HS-27A (cell line): ENCODE data around the gene ACTR3.

Source experiments
- DNase-seq: peaks from one replicate; pipeline ENCODE4 v3.0.0-alpha.2; 2012; ENCODE audit warnings: low read depth, missing footprints

Gene ACTR3

GRCh38 chr2:113966171-113966570 lies 76.3 kb downstream of the ACTR3 start:
- no peak for DNase-seq

GRCh38 chr2:113966832-113967231 lies 76.9 kb downstream of the ACTR3 start:
- no peak for DNase-seq

DNA sequence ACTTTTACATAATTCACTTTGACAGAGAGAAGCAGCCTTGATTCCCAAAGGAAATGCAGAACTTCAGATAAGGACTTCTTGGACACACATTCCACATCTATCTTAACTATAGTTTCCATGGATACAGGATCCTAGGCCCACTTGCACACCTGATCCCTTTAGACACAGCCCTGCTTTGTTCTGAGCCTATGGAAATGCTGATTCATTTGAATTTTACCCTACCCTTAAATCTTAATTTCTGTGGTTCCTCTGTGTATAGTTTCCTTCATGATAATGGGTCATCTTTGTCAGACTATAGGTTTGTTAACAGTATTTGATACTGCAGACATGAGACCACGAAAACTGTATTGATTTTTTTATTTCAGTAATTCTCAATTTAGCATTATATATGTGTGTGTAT lies 77.4 kb downstream of the ACTR3 start:
- DNase-seq, result no peak

- DNase-seq, result no peak
These were observed 82.9 kb downstream of the ACTR3 start for GRCh38 chr2:113972766-113973165.

GRCh38 chr2:113973810-113974209 lies 83.9 kb downstream of the ACTR3 start:
- DNase-seq, result no peak

DNA sequence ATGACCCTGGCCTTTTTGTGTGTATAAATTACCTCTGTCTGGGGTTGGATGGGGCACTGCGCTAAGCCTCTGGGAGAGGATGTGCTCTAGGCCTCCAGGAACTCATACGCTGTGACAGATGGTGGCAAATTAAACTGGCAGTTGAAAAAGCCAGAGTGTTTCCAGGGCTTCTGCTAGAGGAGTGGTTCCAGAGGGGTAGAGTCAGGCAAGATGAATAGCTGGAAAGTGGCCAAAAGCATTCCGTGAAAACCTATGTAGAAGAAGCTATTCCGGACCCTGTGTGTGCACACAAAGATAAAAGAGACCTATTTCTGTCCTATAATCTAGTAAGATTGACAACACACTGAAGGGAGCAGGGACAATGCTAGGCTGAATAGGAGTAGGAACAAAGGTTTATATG lies 84.8 kb downstream of the ACTR3 start:
- DNase-seq, result no peak

DNA sequence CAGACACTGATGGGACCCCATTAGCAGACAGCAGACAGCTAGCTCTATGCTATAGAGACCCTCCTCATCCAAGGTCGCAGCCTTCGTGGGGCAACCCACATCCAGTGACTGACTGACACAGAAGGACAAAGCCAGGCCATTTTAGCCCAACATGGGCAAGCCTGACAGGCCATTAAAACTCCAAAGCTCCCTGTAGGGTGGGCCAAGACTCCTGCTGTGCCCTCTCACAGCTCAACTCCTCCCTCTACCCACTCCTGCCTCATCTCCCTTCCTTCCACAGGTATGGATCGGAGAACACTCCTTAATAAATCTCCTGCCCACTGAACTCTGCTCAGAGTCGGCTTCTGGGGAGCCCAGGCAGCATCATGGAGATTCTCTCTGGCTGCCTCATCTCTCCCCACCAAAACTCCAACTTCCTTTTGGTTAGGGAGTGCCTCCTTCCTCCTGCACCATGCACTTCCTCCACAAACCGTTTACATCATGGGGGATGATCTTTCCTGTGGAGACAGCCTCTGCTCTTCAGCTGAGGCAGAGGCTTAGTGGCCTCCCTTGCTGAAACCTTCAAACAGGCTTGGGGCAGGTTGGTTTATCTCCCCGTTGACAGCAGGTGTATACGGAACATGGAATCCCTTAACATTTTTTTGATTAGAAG lies 86.5 kb downstream of the ACTR3 start:
- no peak for DNase-seq

DNA sequence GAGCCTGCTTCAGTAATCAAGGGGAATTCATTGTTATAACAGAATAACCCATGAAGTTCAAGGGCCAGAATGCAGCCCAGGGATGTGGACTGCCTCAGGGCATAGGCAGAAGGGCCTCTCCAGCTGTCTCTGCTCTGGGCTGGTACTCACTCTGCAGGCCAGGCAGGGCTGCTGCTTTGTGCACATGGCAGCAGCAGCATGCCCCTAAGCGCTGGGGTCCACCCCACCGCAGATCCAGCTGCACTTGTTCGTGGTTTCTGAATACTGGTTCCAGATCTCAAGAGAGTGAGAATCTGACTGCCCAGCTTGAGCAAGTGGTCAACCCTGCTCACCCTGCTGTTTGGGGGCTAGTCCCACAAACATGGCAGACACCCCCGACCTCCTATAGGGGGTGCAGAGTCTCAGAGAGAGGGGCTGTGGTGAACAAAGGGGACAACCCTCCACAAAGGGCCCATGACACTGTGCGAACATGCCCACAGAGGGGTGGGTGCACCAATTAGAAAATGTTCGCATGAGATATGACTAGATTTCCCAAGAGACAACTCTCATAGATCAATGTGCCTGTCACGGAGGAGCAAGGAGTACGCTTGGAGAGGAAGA lies 87.3 kb downstream of the ACTR3 start:
- DNase-seq, result no peak

- no peak for DNase-seq
These were observed 88.0 kb downstream of the ACTR3 start for GRCh38 chr2:113977660-113978523.

- DNase-seq, result no peak
These were observed 88.8 kb downstream of the ACTR3 start for GRCh38 chr2:113978524-113979190.

GRCh38 chr2:113979191-113980128 lies 89.6 kb downstream of the ACTR3 start:
- no peak for DNase-seq

GRCh38 chr2:113980946-113981345 lies 91.1 kb downstream of the ACTR3 start:
- DNase-seq, result no peak

DNA sequence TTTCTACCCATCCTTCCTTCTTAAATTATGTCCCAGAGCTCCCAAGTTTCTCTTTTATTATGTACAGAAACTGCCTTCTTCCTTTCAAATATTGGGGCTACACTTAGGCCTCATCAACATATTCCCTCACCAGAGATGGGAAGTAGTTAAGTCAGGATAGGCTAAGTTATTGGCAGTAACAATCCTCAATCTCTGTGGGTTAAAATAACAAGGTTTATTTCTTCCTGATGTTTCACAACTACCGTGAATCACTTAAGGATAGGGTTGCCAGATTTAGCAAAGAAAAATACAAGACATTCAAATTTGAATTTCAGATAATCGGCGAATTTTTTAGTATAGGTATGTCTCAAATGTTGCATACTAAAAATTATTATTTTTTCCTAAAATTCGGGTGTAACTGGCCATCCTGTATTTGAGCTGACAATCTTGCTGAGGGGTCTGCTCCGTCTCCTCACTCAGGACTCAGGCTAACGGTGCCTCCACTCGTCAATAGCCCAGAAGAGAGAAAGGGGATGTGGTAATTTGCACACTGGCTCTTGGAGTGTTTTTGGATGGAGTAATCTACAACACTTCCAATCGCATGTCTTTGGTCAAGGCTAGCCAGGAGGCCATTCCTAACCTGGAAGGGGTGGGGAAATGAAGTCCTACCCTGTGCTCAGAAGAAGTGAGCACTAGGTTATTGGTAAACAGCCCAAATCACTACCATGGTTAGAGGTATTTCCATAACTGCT lies 91.7 kb downstream of the ACTR3 start:
- DNase-seq, result no peak

DNA sequence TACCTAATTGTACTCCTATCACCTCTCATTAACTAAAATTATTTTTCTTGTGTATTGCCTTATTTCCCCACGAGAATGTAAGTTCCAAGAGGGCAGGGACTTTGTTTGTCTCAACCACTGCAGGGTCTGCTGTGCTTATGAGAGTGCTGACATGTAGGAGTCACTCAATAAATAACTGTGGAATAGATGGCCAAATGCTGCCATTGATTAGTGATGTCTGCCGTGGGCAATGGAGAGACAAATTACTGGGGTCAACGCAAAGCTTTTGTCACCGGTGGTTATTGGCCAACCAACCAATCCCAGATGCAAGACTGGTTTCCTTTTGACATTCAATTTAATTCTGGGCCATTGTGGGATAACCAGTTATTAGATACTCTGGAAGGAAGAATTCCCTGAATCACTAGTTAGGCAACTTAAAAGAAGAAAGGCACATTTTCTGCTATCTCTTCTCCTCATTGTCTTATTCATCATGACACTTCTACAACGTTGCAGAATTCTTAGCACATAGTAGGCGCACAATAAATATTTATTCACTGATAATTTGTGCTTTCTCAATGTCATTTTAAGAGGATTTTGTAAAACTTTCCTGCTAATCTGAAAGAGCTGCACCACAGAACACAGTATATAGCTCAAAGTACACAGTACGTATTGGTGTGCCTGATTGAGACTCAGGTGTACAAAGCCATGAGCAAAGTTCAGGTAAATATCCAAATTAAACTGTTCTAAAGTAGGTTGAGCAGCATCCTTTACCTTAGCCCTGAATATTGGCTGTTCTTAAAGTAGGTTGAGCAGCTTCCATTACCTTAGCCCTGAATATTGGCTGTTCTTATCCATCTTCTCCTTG lies 95.9 kb downstream of the ACTR3 start:
- no peak for DNase-seq

- DNase-seq, result no peak
These were observed 96.9 kb downstream of the ACTR3 start for GRCh38 chr2:113986762-113987290.

DNA sequence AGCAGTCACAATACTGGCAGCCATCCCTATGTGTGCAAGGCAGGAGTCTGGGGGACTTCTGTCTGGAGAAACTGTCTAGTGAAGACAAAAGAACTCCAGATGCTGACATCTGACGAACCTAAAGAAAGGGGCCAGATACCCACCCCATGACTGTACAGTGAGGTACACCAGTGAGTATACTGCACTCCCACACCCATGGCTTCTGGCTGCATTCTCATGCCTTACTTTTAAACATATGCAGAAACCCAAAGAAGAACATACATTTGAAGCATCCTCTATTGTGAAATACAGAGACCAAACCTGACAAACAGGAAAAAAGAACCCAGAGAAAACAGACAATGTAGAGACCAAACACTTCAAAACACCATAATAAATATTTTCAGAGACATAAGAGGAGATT lies 102.2 kb downstream of the ACTR3 start:
- no peak for DNase-seq

GRCh38 chr2:113996671-113997594 lies 107.0 kb downstream of the ACTR3 start:
- no peak for DNase-seq

- DNase-seq, result no peak
These were observed 111.3 kb downstream of the ACTR3 start for GRCh38 chr2:114001152-114001551.
